Measurements from ENCODE around the gene RPL21. TPM values are rescaled to one million over a fixed set of nuclear protein-coding genes. Genes with fewer than 3 reads are reported as not detected.

RPL21 gene
- polyA plus RNA-seq, 3 donors: 1,311 to 1,781 (median 1,417) TPM

GRCh38 chr13:27270594-27271520 is 19.5 kb downstream of the RPL21 start, which contains the start of gene RASL11A:
Gene RASL11A, plus strand, starts transcription at chr13:27270830. Its CDS starts 115 bp downstream, at chr13:27270945.
- Histone ChIP-seq H3K9me3 (replicated peaks in 1 of 2; ENCODE audit: control insufficient read depth in 1 of 2, insufficient read depth in 1 of 2, low read length in 2 of 2) (no peaks in the 10 kb centered on the region), H3K4me3 (replicated peaks in 1 of 3; ENCODE audit: low read depth in 2 of 3, low read length in 3 of 3) (peak within 1 kb of the TSS; percentile 58 to 90 (median 78)), H3K79me2 (ENCODE audit: insufficient read depth, low read length) (no peaks in the 10 kb centered on the region), H3K27me3 (ENCODE audit: control insufficient read depth in 2 of 2, insufficient read depth in 2 of 2, low read length in 2 of 2) (peaks cover 2 to 25% of the 10 kb centered on the region in 2 donors), H4K20me1 (ENCODE audit: insufficient read depth, low read length) (no peaks in the 10 kb centered on the region), H3K4me2 (replicated peaks; ENCODE audit: extremely low read depth, low read length, poor library complexity, severe bottlenecking) (peak within 1 kb of the TSS; percentile 80), H3K4me1 (ENCODE audit: control insufficient read depth in 1 of 2, insufficient read depth in 2 of 2, low read length in 2 of 2) (peaks cover 36 to 42% of the 10 kb centered on the region in 2 donors), H3K36me3 (replicated peaks in 1 of 2; ENCODE audit: control insufficient read depth in 1 of 2, insufficient read depth in 2 of 2, low read length in 2 of 2) (no peaks in the 10 kb centered on the region), H3K9ac (ENCODE audit: insufficient read depth, low read length, poor library complexity, severe bottlenecking) (peak within 1 kb of the TSS; percentile 68), H2AFZ (ENCODE audit: insufficient read depth, low read depth, low read length, poor library complexity, severe bottlenecking) (peak within 1 kb of the TSS; percentile 94), H3K27ac (ENCODE audit: low read depth in 1 of 2, low read length in 2 of 2) (peak within 1 kb of the TSS; percentile 25 to 70)
- peaks cover 0 to 2% of the 10 kb centered on the region in 2 donors for H3K36me3 Mint-ChIP-seq
- peaks cover 16 to 36% (median 27%) of the 10 kb centered on the region in 3 donors for H3K27me3 Mint-ChIP-seq (ENCODE audit: low read depth in 3 of 3)
- peaks cover 39% of the 10 kb centered on the region for H3K4me1 Mint-ChIP-seq
- peak; percentile 100 for TF ChIP-seq CTCF (IDR thresholded peaks at IDR 0.05)
- peak within 1 kb of the TSS; percentile 28 to 93 (median 66) for H3K27ac Mint-ChIP-seq
- peak; percentile 59 to 61 (median 60) for DNase-seq
- H3K4me3 Mint-ChIP-seq: peak within 1 kb of the TSS; percentile 90 to 95
- H3K9me3 Mint-ChIP-seq: peaks cover 0 to 3% (median 0%) of the 10 kb centered on the region in 7 donors
- under 1% methylated on average over 98 of the region's 99 CpGs for WGBS (ENCODE audit: insufficient coverage)
- intact Hi-C loops (cut with micrococcal nuclease): loop anchor here in 1 of 2 donors (5.0 kb wide), 1 partner anchor 104 kb away; no protein-coding TSS in a partner anchor

GRCh38 chr13:27271570-27272096 is 20.3 kb downstream of the RPL21 start:
- Histone ChIP-seq H3K79me2 (ENCODE audit: insufficient read depth, low read length) (no peaks in the 10 kb centered on the region), H3K9me3 (replicated peaks in 1 of 2; ENCODE audit: control insufficient read depth in 1 of 2, insufficient read depth in 1 of 2, low read length in 2 of 2) (no peaks in the 10 kb centered on the region), H2AFZ (ENCODE audit: insufficient read depth, low read depth, low read length, poor library complexity, severe bottlenecking) (peak overlapping the region; percentile 94), H4K20me1 (ENCODE audit: insufficient read depth, low read length) (no peaks in the 10 kb centered on the region), H3K4me1 (ENCODE audit: control insufficient read depth in 1 of 2, insufficient read depth in 2 of 2, low read length in 2 of 2) (peaks cover 30 to 36% of the 10 kb centered on the region in 2 donors), H3K27ac (ENCODE audit: low read depth in 1 of 2, low read length in 2 of 2) (no peak overlapping the region), H3K4me2 (replicated peaks; ENCODE audit: extremely low read depth, low read length, poor library complexity, severe bottlenecking) (peak overlapping the region; percentile 80), H3K9ac (ENCODE audit: insufficient read depth, low read length, poor library complexity, severe bottlenecking) (peak overlapping the region; percentile 68), H3K36me3 (replicated peaks in 1 of 2; ENCODE audit: control insufficient read depth in 1 of 2, insufficient read depth in 2 of 2, low read length in 2 of 2) (no peaks in the 10 kb centered on the region), H3K4me3 (replicated peaks in 1 of 3; ENCODE audit: low read depth in 2 of 3, low read length in 3 of 3) (peak overlapping the region in 2 of 3 experiments; percentile 58 to 90), H3K27me3 (ENCODE audit: control insufficient read depth in 2 of 2, insufficient read depth in 2 of 2, low read length in 2 of 2) (peaks cover 2 to 27% of the 10 kb centered on the region in 2 donors)
- Mint-ChIP-seq H3K36me3 (peaks cover 0 to 2% of the 10 kb centered on the region in 2 donors), H3K4me3 (peak overlapping the region; percentile 90 to 95), H3K27me3 (ENCODE audit: low read depth in 3 of 3) (peaks cover 16 to 36% (median 30%) of the 10 kb centered on the region in 3 donors), H3K27ac (peak overlapping the region in 2 of 7 donors; percentile 23 to 46), H3K4me1 (peaks cover 36% of the 10 kb centered on the region), H3K9me3 (peaks cover 0 to 3% (median 0%) of the 10 kb centered on the region in 7 donors)
- intact Hi-C loops (cut with micrococcal nuclease): loop anchor here in 1 of 2 donors (5.0 kb wide), 1 partner anchor 104 kb away; no protein-coding TSS in a partner anchor
- WGBS (ENCODE audit: insufficient coverage): 67% methylated on average over 6 of the region's 15 CpGs
- no peak for TF ChIP-seq CTCF (IDR thresholded peaks at IDR 0.05)
- no peak for DNase-seq
